Panc1 (cell line): ENCODE data around the gene GRID1.

Source experiments
- POLR2AphosphoS5 ChIP-seq: IDR thresholded peaks from 2 replicates; pipeline ENCODE4 v1.6.1; 2012; ENCODE audit warnings: mild to moderate bottlenecking, low read depth, low read length, moderate library complexity
- SIN3A ChIP-seq: IDR thresholded peaks from 2 replicates; pipeline ENCODE4 v1.6.1; 2012; ENCODE audit warnings: low read depth, mild to moderate bottlenecking, low read length, moderate library complexity, borderline replicate concordance; ENCODE audit not compliant: insufficient read depth
- TF ChIP-seq, protein P1 (sequence below): fragments of 450-650 bp; IDR thresholded peaks from 2 replicates; pipeline ENCODE4 v1.5.1; 2017; ENCODE audit warnings: mild to moderate bottlenecking
- TF ChIP-seq, protein P2 (sequence below), 2 experiments: IDR thresholded peaks; 2 replicates each; pipeline ENCODE4 v1.6.1; 2011 to 2012; ENCODE audit warnings: low read depth in 2 of 2, control low read depth in 1 of 2, low read length in 1 of 2, mild to moderate bottlenecking in 1 of 2, moderate library complexity in 1 of 2; ENCODE audit not compliant: insufficient read depth in 1 of 2

DNA sequence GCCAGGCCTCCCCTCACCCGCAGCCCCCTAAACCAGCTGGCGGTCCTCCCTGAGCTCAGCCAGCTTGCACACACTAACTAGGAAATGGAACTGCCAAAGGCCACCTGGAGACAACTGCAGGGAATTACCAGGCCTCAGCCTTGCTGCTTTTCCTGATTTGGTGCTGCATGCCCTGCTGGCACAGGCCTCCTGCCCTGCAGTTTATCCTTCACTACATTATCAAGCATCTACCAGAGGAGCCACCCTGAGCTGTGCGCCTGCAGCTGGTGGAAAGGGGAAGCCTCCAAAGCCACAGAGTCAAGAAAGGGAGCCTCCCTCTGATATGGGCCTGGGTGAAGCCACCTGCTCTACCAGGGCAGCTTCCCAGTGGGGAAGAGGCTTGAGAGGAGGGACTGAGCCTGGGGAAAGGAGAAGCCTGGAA lies 139.8 kb downstream of the GRID1 start:
- TF ChIP-seq, protein P1, sequence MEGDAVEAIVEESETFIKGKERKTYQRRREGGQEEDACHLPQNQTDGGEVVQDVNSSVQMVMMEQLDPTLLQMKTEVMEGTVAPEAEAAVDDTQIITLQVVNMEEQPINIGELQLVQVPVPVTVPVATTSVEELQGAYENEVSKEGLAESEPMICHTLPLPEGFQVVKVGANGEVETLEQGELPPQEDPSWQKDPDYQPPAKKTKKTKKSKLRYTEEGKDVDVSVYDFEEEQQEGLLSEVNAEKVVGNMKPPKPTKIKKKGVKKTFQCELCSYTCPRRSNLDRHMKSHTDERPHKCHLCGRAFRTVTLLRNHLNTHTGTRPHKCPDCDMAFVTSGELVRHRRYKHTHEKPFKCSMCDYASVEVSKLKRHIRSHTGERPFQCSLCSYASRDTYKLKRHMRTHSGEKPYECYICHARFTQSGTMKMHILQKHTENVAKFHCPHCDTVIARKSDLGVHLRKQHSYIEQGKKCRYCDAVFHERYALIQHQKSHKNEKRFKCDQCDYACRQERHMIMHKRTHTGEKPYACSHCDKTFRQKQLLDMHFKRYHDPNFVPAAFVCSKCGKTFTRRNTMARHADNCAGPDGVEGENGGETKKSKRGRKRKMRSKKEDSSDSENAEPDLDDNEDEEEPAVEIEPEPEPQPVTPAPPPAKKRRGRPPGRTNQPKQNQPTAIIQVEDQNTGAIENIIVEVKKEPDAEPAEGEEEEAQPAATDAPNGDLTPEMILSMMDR, result no peak
- TF ChIP-seq POLR2AphosphoS5 (no peak), SIN3A (no peak)
- TF ChIP-seq, protein P2, sequence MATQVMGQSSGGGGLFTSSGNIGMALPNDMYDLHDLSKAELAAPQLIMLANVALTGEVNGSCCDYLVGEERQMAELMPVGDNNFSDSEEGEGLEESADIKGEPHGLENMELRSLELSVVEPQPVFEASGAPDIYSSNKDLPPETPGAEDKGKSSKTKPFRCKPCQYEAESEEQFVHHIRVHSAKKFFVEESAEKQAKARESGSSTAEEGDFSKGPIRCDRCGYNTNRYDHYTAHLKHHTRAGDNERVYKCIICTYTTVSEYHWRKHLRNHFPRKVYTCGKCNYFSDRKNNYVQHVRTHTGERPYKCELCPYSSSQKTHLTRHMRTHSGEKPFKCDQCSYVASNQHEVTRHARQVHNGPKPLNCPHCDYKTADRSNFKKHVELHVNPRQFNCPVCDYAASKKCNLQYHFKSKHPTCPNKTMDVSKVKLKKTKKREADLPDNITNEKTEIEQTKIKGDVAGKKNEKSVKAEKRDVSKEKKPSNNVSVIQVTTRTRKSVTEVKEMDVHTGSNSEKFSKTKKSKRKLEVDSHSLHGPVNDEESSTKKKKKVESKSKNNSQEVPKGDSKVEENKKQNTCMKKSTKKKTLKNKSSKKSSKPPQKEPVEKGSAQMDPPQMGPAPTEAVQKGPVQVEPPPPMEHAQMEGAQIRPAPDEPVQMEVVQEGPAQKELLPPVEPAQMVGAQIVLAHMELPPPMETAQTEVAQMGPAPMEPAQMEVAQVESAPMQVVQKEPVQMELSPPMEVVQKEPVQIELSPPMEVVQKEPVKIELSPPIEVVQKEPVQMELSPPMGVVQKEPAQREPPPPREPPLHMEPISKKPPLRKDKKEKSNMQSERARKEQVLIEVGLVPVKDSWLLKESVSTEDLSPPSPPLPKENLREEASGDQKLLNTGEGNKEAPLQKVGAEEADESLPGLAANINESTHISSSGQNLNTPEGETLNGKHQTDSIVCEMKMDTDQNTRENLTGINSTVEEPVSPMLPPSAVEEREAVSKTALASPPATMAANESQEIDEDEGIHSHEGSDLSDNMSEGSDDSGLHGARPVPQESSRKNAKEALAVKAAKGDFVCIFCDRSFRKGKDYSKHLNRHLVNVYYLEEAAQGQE (IDR thresholded peaks at IDR 0.05; ENCODE audit: insufficient read depth in 1 of 2, low read depth in 2 of 2, low read length in 1 of 2), result no peak
